Body of pancreas (tissue), 4 donors: Measurements from ENCODE around the gene ABCC3.

Source experiments
- CTCF ChIP-seq, 7 experiments: fragments of 450-650 bp in 4 of 7; fragments of 200-600 bp in 3 of 7; sonication (generic) in 3 of 7; IDR thresholded peaks; one replicate each; pipeline ENCODE4 v1.5.1; 2016 to 2019; ENCODE audit warnings: antibody characterized with exemption in 7 of 7
- POLR2A ChIP-seq, 3 donors: fragments of 450-650 bp; IDR thresholded peaks; one replicate each; pipeline ENCODE4 v1.6.1; 2016; ENCODE audit warnings: antibody characterized with exemption in 3 of 3, mild to moderate bottlenecking in 2 of 3

- no peak for TF ChIP-seq CTCF (IDR thresholded peaks at IDR 0.05)
- no peak for TF ChIP-seq POLR2A (IDR thresholded peaks at IDR 0.05)
These were observed 6.7 kb upstream of the ABCC3 start for GRCh38 chr17:50627782-50628601.
